ENCODE results near the gene CEP112. TPM values are rescaled to one million over a fixed set of nuclear protein-coding genes. Genes with fewer than 3 reads are reported as not detected.

Gene CEP112
- total and polyA plus RNA-seq, 9 of the 15 experiments (the other 6 are each of a cell fraction or from before 2014, with no cell fraction given), result 0.84 TPM; not detected in 8

GRCh38 chr17:66135896-66136295 lies 56.0 kb downstream of the CEP112 start:
- H3K9ac ChIP-seq (ENCODE audit: insufficient read depth in 1 of 2, low read depth in 2 of 2, low read length in 2 of 2), result no peak overlapping the region
- POLR2A ChIA-PET, result no interaction called here
- intact Hi-C loops (cut with micrococcal nuclease), result no loop called here
- WGBS (ENCODE audit: insufficient coverage, low coverage, missing lambda C conversion rate), result 2% methylated on average over 3 of the region's 3 CpGs
- no peaks in the 10 kb centered on the region for H3K79me2 ChIP-seq (ENCODE audit: control insufficient read depth, insufficient read depth, low read length)
- no peak overlapping the region for H3K4me2 ChIP-seq (ENCODE audit: insufficient read depth, low read length)
- no peaks in the 10 kb centered on the region for H3K36me3 ChIP-seq (ENCODE audit: control insufficient read depth, insufficient read depth, low read length)
- FAIRE-seq, result no peak
- H3K27ac ChIP-seq (ENCODE audit: extremely low read depth, low read depth, low read length), result no peak overlapping the region
- no peak for ATAC-seq
- no peaks in the 10 kb centered on the region for H3K9me3 ChIP-seq (replicated peaks; ENCODE audit: control insufficient read depth, insufficient read depth, low read depth, low read length)
- BruUV-seq (replicated peaks), result no TSS peak
- CTCF ChIA-PET (ENCODE audit: low intra/inter-chr PET ratio), result no interaction called here
- no peak for DNase-seq (ENCODE audit: extremely low read depth in 1 of 4, low spot score in 3 of 4)
- no peak overlapping the region for H2AFZ ChIP-seq (ENCODE audit: low read depth, low read length)
- H4K20me1 ChIP-seq (replicated peaks; ENCODE audit: control insufficient read depth, insufficient read depth, low read length), result no peaks in the 10 kb centered on the region
- in situ Hi-C loops (cut with MboI), result no loop called here
- H3K9me1 ChIP-seq (ENCODE audit: control insufficient read depth, insufficient read depth, low read length), result no peaks in the 10 kb centered on the region
- H3K4me1 ChIP-seq (replicated peaks in 1 of 2; ENCODE audit: control insufficient read depth in 2 of 2, insufficient read depth in 2 of 2, low read length in 2 of 2), result no peaks in the 10 kb centered on the region
- no peak overlapping the region for H3K4me3 ChIP-seq
- H3K27me3 ChIP-seq (ENCODE audit: control insufficient read depth in 2 of 2, insufficient read depth in 2 of 2, low read length in 2 of 2), result no peaks in the 10 kb centered on the region; a peak in 1 of 5 replicates
- TF ChIP-seq FOXM1 (IDR thresholded peaks at IDR 0.05; ENCODE audit: low read depth) (no peak), FOXM1 (CRISPR knock-in tag; IDR thresholded peaks at IDR 0.05; ENCODE audit: low read depth) (no peak), CBX1 (IDR thresholded peaks at IDR 0.05; ENCODE audit: low read depth) (no peak), EWSR1 (IDR thresholded peaks at IDR 0.05; ENCODE audit: borderline replicate concordance, low read depth, partially characterized antibody) (no peak), CBX2 (IDR thresholded peaks at IDR 0.05; ENCODE audit: insufficient read depth, low read length, poor library complexity, severe bottlenecking) (no peak), ZNF395 (CRISPR knock-in tag; IDR thresholded peaks at IDR 0.05) (no peak), COPS2 (conservative IDR thresholded peaks at IDR 0.05) (no peak), NR1H2 (CRISPR knock-in tag; IDR thresholded peaks at IDR 0.05) (no peak), KLF16 (IDR thresholded peaks at IDR 0.05) (no peak), SIN3A (IDR thresholded peaks at IDR 0.05; ENCODE audit: borderline replicate concordance in 2 of 2, control insufficient read depth in 1 of 2, low read depth in 2 of 2, low read length in 2 of 2) (no peak), WHSC1 (IDR thresholded peaks at IDR 0.05; ENCODE audit: low read length) (no peak), ETV1 (tag; conservative IDR thresholded peaks at IDR 0.05; ENCODE audit: low read depth) (no peak), ELF1 (tag; IDR thresholded peaks at IDR 0.05) (no peak), RUNX1 (IDR thresholded peaks at IDR 0.05; ENCODE audit: low read depth) (no peak), ESRRA (IDR thresholded peaks at IDR 0.05; ENCODE audit: borderline replicate concordance, low read depth) (no peak)
